ENCODE results near the gene SNAP47.

SNAP47 gene

DNA sequence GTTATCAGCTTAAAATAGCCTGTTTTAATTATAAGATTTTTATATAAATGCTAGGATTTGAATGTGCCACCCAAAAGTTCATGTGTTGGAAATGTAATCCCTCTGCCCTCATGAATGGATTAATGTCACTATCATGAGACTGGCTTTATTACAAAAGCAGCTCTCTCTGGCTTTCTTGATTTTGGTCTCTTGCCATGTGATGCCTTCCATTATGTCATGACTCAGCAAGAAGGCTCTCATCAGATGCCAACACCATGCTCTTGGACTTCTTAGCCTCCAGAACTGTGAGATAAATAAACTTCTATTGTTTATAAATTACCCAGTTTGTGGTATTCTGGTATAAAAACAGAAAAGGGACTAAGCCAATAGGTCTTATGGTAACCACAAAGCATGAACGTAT lies 73.3 kb downstream of the SNAP47 start:
- no peak for DNase-seq

- no peak for DNase-seq
Observed at GRCh38 chr1:227809026-227809425, 73.8 kb downstream of the SNAP47 start.

DNA sequence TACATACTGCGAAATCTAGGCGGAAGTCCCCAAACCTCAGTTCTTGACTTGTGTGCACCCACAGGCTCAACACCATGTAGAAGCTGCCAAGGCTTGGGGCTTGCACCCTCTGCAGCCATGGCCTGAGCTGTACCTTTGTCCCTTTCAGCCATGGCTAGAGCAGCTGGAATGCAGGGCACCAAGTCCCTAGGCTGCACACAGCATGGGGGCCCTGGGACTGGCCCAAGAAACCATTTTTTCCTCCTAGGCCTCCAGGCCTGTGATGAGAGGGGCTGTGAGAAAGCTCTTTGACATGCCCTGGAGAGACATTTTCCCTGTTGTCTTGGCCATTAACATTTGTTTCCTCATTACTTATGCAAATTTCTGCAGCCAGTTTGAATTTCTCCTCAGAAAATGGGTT lies 78.7 kb downstream of the SNAP47 start:
- no peak for DNase-seq

- DNase-seq, result no peak
Observed at GRCh38 chr1:227815468-227816409, 80.5 kb downstream of the SNAP47 start, which contains the start of gene PRSS38. Gene PRSS38, plus strand, starts transcription at chr1:227815675. Its CDS starts 42 bp downstream, at chr1:227815717.

DNA sequence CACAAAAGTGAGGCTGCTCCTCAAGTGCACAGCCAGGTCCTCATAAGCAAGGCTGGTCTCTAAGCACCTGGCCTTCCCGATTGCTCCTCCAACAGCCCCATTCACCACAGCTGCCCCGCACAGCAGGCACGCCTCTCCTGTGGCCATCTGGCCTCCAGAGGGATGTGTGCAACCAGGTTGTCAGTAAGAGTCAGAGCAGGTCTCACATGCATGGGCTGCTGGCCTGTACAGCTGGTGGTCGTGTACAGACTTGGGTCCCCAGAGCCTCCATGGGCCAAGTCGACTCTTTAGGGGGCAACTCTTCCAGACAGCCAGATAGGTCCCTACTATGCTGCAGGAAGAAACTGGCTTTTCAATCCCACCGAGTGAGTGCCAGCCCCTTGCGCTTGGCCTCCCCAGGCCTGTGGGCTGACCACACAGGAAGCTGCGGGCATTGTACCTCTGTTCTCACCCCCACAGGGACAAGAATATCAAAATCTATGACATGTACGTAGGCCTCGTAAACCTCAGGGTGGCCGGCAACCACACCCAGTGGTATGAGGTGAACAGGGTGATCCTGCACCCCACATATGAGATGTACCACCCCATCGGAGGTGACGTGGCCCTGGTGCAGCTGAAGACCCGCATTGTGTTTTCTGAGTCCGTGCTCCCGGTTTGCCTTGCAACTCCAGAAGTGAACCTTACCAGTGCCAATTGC lies 81.7 kb downstream of the SNAP47 start:
- DNase-seq, result no peak

DNA sequence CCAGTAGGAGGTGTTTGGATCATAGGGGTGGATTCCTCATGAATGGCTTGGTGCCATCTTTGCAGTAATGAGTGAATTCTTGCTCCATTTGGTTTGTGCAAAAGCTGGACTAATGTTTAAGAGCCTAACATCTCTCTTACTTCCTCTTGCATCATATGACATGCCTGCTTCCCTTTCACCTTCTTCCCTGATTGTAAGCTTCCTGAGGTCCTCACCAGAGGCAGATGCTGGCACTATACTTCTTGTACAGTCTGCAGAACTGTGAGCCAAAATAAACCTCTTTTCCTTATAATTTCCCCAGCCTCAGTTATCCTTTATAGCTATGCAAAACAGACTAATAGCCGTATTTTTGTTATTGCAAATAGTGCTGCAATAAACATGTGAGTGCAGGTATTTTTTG lies 88.3 kb downstream of the SNAP47 start:
- no peak for DNase-seq

DNA sequence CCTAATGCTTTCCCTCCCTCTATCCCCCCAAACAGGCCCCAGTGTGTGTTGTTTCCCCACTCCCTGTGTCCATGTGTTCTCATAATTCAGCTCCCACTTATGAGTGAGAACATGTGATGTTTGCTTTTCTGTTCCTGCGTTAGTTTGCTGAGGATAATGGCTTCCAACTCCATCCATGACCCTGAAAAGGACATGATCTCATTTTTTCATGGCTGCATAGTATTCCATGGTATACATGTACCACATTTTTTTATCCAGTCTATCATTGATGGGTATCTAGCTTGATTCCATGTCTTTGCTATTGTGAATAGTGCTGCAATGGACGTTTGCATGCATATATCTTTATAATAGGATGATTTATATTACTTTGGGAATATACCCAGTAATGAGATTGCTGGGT lies 89.0 kb downstream of the SNAP47 start:
- DNase-seq, result no peak

DNA sequence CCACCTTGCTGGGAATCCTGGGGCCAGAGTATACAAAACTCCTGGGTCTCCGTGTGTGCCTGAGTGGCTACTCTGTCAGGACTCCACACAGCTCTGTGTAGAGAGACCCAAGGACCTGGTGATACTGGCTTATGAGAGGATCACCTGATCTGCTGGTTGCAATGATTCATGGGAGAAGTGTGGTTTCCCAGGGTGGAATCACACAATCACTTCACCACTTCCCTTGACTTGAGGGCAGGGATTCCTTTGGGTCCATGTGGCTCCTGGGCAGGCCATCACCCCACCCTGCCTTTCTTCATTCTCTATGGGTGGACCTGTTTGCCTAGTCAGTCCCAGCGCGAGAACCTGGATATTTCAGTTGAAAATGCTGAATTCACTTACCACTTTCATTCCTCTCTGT lies 93.6 kb downstream of the SNAP47 start:
- no peak for DNase-seq

All from NCI-H1694 (cell line).